NCI-H82 treated with DMSO at 0.1 percent for 48 hours (cell line): ENCODE data around the gene EDEM1.

Experiments used
- DNase-seq: peaks from one replicate; lab custom pipeline; 2025; ENCODE audit not compliant: unreplicated experiment; lab: John Stamatoyannopoulos, UW

The EDEM1 gene

GRCh38 chr3:5198313-5198677, 10.8 kb downstream of the EDEM1 start:
- no peak for DNase-seq

GRCh38 chr3:5198986-5199731, 11.7 kb downstream of the EDEM1 start:
- no peak for DNase-seq

- DNase-seq = no peak
Measured at GRCh38 chr3:5201536-5201935, 14.0 kb downstream of the EDEM1 start.

- no peak for DNase-seq
Measured at GRCh38 chr3:5202222-5202621, 14.7 kb downstream of the EDEM1 start.

- DNase-seq = no peak
Measured at GRCh38 chr3:5205165-5205941, 17.8 kb downstream of the EDEM1 start.

GRCh38 chr3:5210926-5211325, 23.4 kb downstream of the EDEM1 start:
- no peak for DNase-seq

GRCh38 chr3:5212628-5213573, 25.4 kb downstream of the EDEM1 start:
- no peak for DNase-seq

- DNase-seq = no peak
Measured at GRCh38 chr3:5213574-5213966, 26.1 kb downstream of the EDEM1 start.

GRCh38 chr3:5214352-5214751, 26.8 kb downstream of the EDEM1 start:
- no peak for DNase-seq

- DNase-seq = no peak
Measured at GRCh38 chr3:5217824-5218595, 30.5 kb downstream of the EDEM1 start.

GRCh38 chr3:5218815-5219214, 31.3 kb downstream of the EDEM1 start:
- no peak for DNase-seq

GRCh38 chr3:5219216-5219615, 31.7 kb downstream of the EDEM1 start:
- DNase-seq = no peak

- no peak for DNase-seq
Measured at GRCh38 chr3:5220193-5220592, 32.7 kb downstream of the EDEM1 start.

GRCh38 chr3:5220667-5221431, 33.3 kb downstream of the EDEM1 start:
- DNase-seq = no peak

GRCh38 chr3:5221701-5222100, 34.2 kb downstream of the EDEM1 start:
- no peak for DNase-seq

GRCh38 chr3:5222283-5223005, 34.9 kb downstream of the EDEM1 start:
- no peak for DNase-seq

GRCh38 chr3:5226783-5227182, 39.3 kb downstream of the EDEM1 start:
- no peak for DNase-seq

GRCh38 chr3:5227812-5228211, 40.3 kb downstream of the EDEM1 start:
- no peak for DNase-seq

GRCh38 chr3:5229414-5229813, 41.9 kb downstream of the EDEM1 start:
- DNase-seq = no peak
